HG03139 (cell line): Measurements from ENCODE around the gene HAS3.

Source experiments
- ATAC-seq: cut with Tn5 transposase; IDR thresholded peaks from one replicate; pipeline ENCODE4 v1.9.1; 2021; ENCODE audit not compliant: unreplicated experiment

The HAS3 gene

GRCh38 chr16:69089091-69089910, 16.2 kb upstream of the HAS3 start:
- ATAC-seq: no peak

DNA sequence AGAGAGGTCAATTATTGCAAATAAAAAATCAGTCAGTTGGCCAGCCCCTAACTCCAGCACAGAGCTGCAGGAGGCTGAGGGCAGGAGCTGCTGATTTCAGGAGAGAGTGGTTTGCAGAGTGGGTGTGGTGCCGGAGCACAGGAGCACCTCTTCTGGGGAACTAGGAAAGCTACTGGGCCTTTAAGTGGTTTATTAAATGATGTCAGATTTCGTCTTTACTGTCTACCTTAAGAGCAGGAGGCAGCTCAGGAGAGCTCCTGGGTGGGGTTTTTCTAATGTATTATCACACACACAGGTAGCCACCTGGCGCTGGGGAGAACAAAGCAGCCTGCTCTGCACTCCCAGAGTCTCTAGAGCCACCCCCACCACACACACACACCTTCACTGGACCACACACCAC, 11.5 kb upstream of the HAS3 start:
- no peak for ATAC-seq

DNA sequence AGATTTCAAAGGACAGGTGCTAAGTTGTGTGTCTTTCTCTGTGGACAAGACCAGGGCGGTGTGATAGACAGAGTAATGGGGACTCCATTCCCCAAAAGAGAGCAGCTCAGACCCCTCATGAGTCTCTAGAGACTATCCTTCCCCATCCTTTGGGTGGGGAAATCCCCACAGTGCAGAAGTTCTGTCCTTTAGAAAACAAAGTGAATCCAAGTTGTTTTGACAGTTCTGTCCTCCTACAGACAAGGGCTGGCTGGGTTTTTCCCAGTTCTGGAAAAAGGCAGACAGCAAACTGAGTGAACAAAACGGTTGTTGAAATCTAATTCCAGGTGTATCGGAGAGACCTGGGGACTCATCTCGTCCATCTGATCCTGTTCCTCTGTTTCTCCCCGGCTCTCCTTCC, 11.0 kb upstream of the HAS3 start:
- no peak for ATAC-seq

- no peak for ATAC-seq
Measured at GRCh38 chr16:69095193-69095592, 10.3 kb upstream of the HAS3 start.

DNA sequence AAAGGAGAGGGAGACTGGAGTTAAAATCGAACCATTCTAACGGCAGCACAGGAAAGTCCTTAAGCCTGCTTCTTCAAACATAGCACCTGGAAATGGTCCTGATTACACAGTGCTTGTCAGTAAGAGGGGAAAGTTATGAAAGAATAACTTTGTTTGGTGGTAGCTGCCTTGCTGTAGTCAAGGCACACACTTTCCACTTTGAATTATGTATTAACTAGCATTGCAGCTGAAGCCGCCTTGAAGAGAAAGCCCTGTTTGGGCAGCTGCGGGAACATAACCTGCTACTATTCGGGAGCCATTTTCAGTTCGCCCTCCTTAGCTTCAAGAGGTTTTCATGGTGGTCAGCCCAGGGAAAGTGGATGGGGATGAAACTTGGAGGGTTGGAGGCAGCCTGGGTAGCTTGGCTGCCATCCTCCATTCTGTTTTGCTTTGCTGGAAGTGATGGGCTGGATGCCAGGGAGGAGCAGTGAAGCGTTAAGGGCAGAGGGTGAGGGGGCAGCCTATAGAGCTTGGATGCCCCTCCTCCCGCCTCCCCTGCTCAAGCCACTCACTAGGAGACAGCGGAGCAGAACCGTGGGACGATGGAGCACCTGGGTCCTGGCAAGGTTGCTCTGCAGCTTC, 5.3 kb upstream of the HAS3 start:
- ATAC-seq: no peak

DNA sequence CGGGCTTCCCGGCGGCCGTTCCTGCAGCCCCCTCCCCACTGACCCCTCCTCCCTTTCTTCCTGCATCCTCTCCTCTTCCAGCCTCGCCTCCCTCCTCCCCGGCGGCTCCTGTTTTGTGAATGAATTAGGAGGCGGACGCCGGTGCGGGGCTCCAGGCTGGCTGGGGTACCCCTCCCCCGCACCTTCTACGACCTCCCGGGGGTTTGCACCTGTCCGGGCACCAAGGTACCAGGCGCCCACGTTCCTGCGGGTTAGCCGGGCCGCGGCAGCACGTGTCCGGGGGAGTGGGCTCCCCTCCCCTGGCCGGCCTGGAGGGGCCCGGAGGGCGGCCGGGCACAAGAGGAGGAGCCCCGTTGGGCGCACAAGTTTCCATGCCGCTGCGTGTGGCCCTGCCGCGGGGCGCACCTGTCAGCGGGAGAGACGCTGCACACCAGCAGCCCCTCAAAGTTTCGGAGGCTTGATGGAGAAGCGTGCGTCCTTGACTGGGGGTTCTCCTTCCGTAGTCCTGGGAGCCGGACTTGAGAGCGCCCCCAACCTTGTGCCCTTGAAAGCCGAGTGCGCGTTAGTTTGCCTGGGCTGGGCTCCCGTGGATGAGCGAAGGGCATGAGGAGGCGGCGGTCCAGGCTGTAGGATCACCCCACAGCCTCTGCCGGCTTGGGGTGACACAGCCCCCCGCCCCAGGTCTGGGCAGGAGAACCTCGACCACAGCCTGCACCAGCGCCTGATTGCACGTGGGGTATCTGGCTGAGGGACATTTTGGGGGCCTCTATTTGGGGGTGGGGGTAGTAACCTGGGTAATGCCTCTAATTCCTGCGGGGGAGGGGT, 1.2 kb downstream of the HAS3 start:
- no peak for ATAC-seq

GRCh38 chr16:69107316-69107962, 2.0 kb downstream of the HAS3 start:
- no peak for ATAC-seq

DNA sequence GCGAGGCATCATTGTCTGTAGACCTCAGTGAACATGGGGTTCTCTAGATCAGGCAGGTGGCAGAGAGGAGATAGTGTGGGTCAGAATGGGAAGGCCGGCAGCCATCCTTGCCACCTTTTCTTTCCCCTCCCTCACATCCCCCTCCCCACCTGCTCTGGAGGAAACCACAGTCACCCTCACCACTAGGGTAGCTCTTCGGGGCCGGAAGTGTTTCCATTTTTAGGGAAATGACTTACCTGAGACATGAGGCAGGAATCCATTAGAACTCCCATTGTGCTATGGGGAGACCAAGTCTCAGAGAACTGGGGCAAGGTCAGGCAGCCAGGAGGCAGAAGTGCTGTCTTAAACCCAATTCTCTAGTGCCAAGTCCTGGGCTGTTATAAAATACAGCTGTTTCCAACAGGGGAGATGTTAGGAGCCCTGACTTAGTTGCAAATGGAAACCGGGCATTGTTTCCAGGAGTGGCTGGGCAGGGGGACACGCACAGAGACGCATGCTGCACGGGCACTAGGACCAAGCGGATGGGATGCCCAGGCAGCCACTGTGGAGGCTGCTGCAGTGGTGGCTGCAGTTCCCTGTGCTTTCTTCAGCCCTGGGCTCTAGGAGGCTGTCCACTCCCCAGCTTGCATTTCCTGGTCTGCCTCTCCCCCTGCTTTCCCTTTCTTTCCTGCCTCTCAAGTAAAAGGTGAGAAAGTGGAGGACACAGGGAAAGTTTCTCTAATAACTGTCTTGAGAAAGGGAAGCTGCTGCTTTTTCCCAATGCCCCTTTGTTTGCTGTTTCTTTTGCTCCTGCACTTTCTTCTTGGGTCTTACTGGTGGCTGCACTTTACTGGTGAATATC, 2.8 kb downstream of the HAS3 start:
- ATAC-seq: no peak

- no peak for ATAC-seq
Measured at GRCh38 chr16:69108905-69109252, 3.4 kb downstream of the HAS3 start.

DNA sequence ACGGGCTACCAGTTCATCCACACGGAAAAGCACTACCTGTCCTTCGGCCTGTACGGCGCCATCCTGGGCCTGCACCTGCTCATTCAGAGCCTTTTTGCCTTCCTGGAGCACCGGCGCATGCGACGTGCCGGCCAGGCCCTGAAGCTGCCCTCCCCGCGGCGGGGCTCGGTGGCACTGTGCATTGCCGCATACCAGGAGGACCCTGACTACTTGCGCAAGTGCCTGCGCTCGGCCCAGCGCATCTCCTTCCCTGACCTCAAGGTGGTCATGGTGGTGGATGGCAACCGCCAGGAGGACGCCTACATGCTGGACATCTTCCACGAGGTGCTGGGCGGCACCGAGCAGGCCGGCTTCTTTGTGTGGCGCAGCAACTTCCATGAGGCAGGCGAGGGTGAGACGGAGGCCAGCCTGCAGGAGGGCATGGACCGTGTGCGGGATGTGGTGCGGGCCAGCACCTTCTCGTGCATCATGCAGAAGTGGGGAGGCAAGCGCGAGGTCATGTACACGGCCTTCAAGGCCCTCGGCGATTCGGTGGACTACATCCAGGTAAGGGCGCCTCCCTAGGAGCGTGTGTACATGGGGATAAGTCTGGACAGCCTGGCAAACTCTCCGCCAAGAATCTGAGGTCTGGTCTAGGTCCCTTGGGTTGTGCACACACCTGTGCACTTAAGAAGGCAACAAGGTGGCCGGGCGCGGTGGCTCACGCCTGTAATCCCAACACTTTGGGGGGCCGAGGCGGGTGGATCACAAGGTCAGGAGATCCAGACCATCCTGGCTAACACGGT, 4.2 kb downstream of the HAS3 start:
- no peak for ATAC-seq

DNA sequence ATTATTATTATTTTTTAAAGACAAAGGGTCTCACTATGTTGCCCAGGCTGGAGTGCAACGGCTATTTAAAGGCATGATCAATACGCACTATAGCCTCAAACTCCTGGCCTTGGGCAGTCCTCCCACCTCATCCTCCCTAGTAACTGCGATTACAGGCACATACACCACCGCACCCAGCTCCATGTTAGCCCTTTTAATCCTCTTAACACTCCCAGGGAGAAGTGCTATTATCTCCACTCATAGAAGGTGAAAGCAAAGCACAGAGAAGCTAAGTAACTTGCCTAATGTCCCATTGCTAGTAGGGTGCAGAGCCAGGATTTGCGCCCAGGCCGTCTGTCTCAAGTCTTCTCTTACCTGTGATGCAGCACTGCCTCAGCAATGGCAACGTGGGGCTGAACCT, 5.0 kb downstream of the HAS3 start:
- no peak for ATAC-seq

DNA sequence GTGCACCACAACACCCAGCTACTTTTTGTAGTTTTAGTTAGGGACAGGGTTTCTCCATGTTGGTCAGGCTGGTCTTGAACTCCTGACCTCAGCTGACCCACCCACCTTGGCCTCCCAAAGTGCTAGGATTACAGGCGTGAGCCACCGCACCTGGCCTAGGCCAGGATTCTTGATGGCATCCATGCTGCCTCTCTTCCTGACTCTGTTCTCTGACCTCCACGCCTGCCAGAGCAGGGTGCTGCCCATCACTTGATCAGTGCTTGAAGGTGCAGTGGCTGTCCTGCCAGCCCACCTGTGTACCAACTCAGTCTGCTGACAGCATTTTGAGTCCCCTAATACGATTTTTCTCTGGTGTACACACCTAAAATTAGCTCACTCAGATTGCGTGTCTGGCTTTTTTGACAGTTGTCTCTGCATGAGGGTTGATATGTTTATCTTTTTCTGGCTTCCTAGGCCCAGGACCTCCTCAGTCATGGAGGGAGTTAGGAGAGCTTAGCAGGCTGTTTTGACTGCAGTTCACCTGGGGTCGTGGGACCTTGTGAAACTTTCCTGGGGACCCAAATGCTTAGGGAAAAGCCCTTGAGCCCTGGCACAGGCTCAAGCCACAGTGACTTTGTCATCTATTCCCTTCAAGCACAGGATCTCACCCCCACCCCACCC, 5.9 kb downstream of the HAS3 start:
- ATAC-seq: no peak

GRCh38 chr16:69111876-69112230, 6.4 kb downstream of the HAS3 start:
- no peak for ATAC-seq

- no peak for ATAC-seq
Measured at GRCh38 chr16:69112285-69113129, 7.1 kb downstream of the HAS3 start.

DNA sequence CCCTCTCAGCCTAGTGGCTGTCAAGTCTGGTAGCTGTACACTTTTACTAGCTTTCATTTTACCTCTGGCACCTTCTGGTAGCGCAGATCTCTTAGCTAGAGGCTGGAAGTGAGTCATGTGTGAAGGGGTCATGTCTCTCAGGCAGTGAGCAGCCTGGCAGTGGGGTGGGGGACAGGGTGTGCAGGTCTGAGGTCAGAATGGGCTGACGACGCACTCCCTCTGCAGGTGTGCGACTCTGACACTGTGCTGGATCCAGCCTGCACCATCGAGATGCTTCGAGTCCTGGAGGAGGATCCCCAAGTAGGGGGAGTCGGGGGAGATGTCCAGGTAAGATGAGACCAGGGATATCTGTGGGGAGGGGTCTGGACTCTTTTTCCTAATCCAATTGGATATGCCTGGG, 7.8 kb downstream of the HAS3 start:
- no peak for ATAC-seq

GRCh38 chr16:69114346-69114975, 9.0 kb downstream of the HAS3 start:
- no peak for ATAC-seq

GRCh38 chr16:69114976-69115355, 9.5 kb downstream of the HAS3 start:
- ATAC-seq: no peak

- no peak for ATAC-seq
Measured at GRCh38 chr16:69115361-69115760, 9.9 kb downstream of the HAS3 start.
